ENCODE measurements around the gene FRAS1. TPM values are rescaled to one million over a fixed set of nuclear protein-coding genes. Genes with fewer than 3 reads are reported as not detected.

The FRAS1 gene
- total RNA-seq, 1 experiment from 2014 or later = 82.0 TPM

GRCh38 chr4:78544678-78545077 lies 487.6 kb downstream of the FRAS1 start:
- no peak overlapping the region for H3K27ac Mint-ChIP-seq
- H3K9me3 Mint-ChIP-seq = peaks cover 3% of the 10 kb centered on the region; the same call in 1 of the 2 replicates
- H3K36me3 Mint-ChIP-seq = peaks cover 17% of the 10 kb centered on the region
- peaks cover under 1% of the 10 kb centered on the region; the same call in 1 of the 2 replicates for H3K4me1 Mint-ChIP-seq
- POLR2A ChIA-PET = no interaction called here
- H3K27me3 Mint-ChIP-seq (ENCODE audit: low read depth) = peaks cover 8% of the 10 kb centered on the region
- ATAC-seq = no peak
- no peak for DNase-seq (ENCODE audit: low spot score)
- TF ChIP-seq NR2C2 (CRISPR knock-in tag; IDR thresholded peaks at IDR 0.05) = no peak
- no peak for TF ChIP-seq ETV6 (CRISPR knock-in tag; IDR thresholded peaks at IDR 0.05)
- TF ChIP-seq ZNF263 (CRISPR knock-in tag; IDR thresholded peaks at IDR 0.05; ENCODE audit: low read depth) = no peak
- TF ChIP-seq ZNF416 (CRISPR knock-in tag; IDR thresholded peaks at IDR 0.05) = no peak
- TF ChIP-seq ATF2 (CRISPR knock-in tag; IDR thresholded peaks at IDR 0.05; ENCODE audit: borderline replicate concordance, low read depth) = no peak
- TF ChIP-seq EMX1 (CRISPR knock-in tag; IDR thresholded peaks at IDR 0.05) = no peak
- no peak for TF ChIP-seq CREB1 (CRISPR knock-in tag; IDR thresholded peaks at IDR 0.05)
- TF ChIP-seq FOXP4 (CRISPR knock-in tag; IDR thresholded peaks at IDR 0.05) = no peak
- H3K4me3 Mint-ChIP-seq = no peak overlapping the region
- CTCF ChIA-PET = no interaction called here

- ChIA-PET CTCF (no interaction called here), POLR2A (no interaction called here)
- ATAC-seq (no peak), DNase-seq (ENCODE audit: low spot score) (no peak)
- Mint-ChIP-seq H3K27me3 (ENCODE audit: low read depth) (peaks cover 17% of the 10 kb centered on the region), H3K4me3 (no peak overlapping the region), H3K4me1 (peaks cover 9% of the 10 kb centered on the region), H3K9me3 (peaks cover 3% of the 10 kb centered on the region; the same call in 1 of the 2 replicates), H3K27ac (no peak overlapping the region), H3K36me3 (peaks cover 10% of the 10 kb centered on the region)
- TF ChIP-seq ETV6 (CRISPR knock-in tag; IDR thresholded peaks at IDR 0.05) (no peak), PRDM15 (CRISPR knock-in tag; IDR thresholded peaks at IDR 0.05) (no peak), ZNF138 (CRISPR knock-in tag; conservative IDR thresholded peaks at IDR 0.05) (no peak), E2F1 (CRISPR knock-in tag; IDR thresholded peaks at IDR 0.05) (no peak), FOXP1 (CRISPR knock-in tag; IDR thresholded peaks at IDR 0.05; ENCODE audit: borderline replicate concordance) (no peak), TCF7 (CRISPR knock-in tag; IDR thresholded peaks at IDR 0.05; ENCODE audit: low read depth) (no peak), SMAD4 (CRISPR knock-in tag; IDR thresholded peaks at IDR 0.05) (no peak), ZSCAN18 (CRISPR knock-in tag; IDR thresholded peaks at IDR 0.05) (no peak), MAX (CRISPR knock-in tag; IDR thresholded peaks at IDR 0.05) (no peak), E2F4 (CRISPR knock-in tag; IDR thresholded peaks at IDR 0.05; ENCODE audit: borderline replicate concordance, low read depth) (no peak), ZNF425 (CRISPR knock-in tag; conservative IDR thresholded peaks at IDR 0.05) (no peak)
Measured at GRCh38 chr4:78545275-78546246, 488.4 kb downstream of the FRAS1 start.

All from WTC11 (cell line).